Ovary (tissue), 3 donors: ENCODE data around the gene RAB43.

Experiments
- CTCF ChIP-seq, 3 donors: fragments of 450-650 bp in 2 of 3; fragments of 200-600 bp in 1 of 3; IDR thresholded peaks; one replicate each; pipeline versions ENCODE4 v1.5.1 to v1.8.0; 2016 to 2022; ENCODE audit warnings: antibody characterized with exemption in 3 of 3, mild to moderate bottlenecking in 1 of 3
- EP300 ChIP-seq: sonication (generic); formaldehyde crosslinking; IDR thresholded peaks from one replicate; pipeline ENCODE4 v1.6.1; 2017; ENCODE audit warnings: antibody characterized with exemption
- POLR2A ChIP-seq: fragments of 450-650 bp; IDR thresholded peaks from one replicate; pipeline ENCODE4 v1.6.1; 2017; ENCODE audit warnings: antibody characterized with exemption, mild to moderate bottlenecking, moderate library complexity
- donor health status: DM: no; HTN: no; CAD: no.

- TF ChIP-seq POLR2A (no peak), CTCF (IDR thresholded peaks at IDR 0.05) (no peak), EP300 (no peak)
Observed at GRCh38 chr3:129104498-129105079, 17.0 kb downstream of the RAB43 start.
